ENCODE data around the gene RHOXF2B. TPM values are rescaled to one million over a fixed set of nuclear protein-coding genes. Genes with fewer than 3 reads are reported as not detected.
"Not testable (repeated sequence)": the region's sequence is repeated elsewhere in the genome, so short reads cannot be mapped to it uniquely, and the experiment has no call there.

RHOXF2B gene
- total RNA-seq: not detected in 2 replicates
- long read RNA-seq: 0 reads

DNA sequence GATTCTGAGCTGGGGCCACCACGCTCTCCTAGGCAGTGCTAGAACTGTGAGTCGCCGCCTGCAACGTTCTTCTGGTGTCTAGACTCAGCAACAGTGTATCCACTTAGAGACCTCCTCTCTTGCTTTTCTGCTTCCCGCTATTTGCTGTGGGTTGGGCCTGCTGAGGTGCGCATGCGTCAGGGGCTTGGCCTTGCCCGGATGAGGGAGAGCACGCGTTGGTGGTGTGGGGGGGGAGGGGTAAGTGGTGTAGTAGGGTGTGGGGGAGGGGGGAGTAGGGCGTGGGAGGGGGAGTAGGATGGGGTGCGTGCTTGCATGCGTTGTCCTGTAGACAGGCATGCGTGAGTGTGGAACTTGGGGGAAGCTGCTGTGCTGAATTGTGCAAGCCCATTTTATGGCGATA lies at the start of gene RHOXF2B:
TSS of gene RHOXF2B (minus strand) at position 101 of the 400 bp plus-strand sequence. CDS start 138 bp downstream, outside the sequence.
- not testable (repeated sequence) for H3K27ac Mint-ChIP-seq (ENCODE audit: unreplicated experiment); H3K4me3 Mint-ChIP-seq (ENCODE audit: unreplicated experiment); H3K9me3 Mint-ChIP-seq (ENCODE audit: unreplicated experiment); DNase-seq (ENCODE audit: extremely low spot score, unreplicated experiment); H3K27me3 Mint-ChIP-seq (ENCODE audit: unreplicated experiment); H3K36me3 Mint-ChIP-seq (ENCODE audit: unreplicated experiment); H3K4me1 Mint-ChIP-seq (ENCODE audit: unreplicated experiment)

DNA sequence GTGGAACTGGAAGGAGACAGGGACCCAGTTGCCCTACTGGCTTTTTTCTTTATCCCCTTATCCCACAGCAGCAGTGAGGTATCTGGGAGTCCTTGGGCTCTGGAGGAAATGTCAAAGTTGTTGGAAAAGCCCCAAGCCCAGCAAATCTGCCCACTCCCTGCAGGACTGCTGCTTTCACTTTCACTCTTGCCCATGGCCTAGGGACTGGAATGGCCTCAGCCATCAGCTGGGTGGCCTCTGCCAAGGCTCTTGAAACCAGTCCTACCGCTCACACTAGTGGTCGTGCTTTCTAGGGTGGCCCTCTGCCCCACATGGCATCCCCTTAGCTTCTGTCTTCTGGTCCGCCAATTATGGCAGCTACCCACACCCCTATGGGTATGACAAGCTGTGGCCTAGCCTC lies 48.0 kb upstream of the RHOXF2B start:
- Mint-ChIP-seq H3K36me3 (ENCODE audit: unreplicated experiment) (no peaks in the 10 kb centered on the region), H3K4me3 (ENCODE audit: unreplicated experiment) (no peak overlapping the region), H3K27me3 (ENCODE audit: unreplicated experiment) (peaks cover 3% of the 10 kb centered on the region), H3K9me3 (ENCODE audit: unreplicated experiment) (no peaks in the 10 kb centered on the region), H3K4me1 (ENCODE audit: unreplicated experiment) (no peaks in the 10 kb centered on the region), H3K27ac (ENCODE audit: unreplicated experiment) (no peak overlapping the region)
- DNase-seq (ENCODE audit: extremely low spot score, unreplicated experiment): no peak
- TF ChIP-seq, protein P1, sequence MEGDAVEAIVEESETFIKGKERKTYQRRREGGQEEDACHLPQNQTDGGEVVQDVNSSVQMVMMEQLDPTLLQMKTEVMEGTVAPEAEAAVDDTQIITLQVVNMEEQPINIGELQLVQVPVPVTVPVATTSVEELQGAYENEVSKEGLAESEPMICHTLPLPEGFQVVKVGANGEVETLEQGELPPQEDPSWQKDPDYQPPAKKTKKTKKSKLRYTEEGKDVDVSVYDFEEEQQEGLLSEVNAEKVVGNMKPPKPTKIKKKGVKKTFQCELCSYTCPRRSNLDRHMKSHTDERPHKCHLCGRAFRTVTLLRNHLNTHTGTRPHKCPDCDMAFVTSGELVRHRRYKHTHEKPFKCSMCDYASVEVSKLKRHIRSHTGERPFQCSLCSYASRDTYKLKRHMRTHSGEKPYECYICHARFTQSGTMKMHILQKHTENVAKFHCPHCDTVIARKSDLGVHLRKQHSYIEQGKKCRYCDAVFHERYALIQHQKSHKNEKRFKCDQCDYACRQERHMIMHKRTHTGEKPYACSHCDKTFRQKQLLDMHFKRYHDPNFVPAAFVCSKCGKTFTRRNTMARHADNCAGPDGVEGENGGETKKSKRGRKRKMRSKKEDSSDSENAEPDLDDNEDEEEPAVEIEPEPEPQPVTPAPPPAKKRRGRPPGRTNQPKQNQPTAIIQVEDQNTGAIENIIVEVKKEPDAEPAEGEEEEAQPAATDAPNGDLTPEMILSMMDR (IDR thresholded peaks at IDR 0.05): no peak

DNA sequence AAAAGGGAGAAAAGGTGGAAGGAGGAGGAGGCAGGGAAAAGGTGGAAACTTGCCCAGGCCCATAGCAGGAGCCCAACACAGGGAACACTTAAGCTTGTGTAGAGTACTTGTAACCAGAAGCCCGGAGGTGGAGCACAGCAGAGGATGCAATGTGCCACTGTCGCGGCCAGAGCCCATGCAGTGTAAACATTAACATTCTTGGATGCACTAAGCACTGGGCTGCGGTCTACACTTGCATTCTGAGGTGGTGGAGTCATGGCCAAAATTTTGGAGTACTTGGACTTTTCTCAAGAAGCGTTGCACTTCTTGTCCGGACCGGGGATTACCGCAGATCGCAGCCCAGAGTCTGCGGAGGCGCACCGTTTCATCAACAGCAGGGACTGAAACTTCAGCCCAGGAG lies 42.7 kb upstream of the RHOXF2B start:
- TF ChIP-seq, protein P1 (IDR thresholded peaks at IDR 0.05): no peak
- Mint-ChIP-seq H3K27me3 (ENCODE audit: unreplicated experiment) (peaks cover 5% of the 10 kb centered on the region), H3K9me3 (ENCODE audit: unreplicated experiment) (no peaks in the 10 kb centered on the region), H3K4me3 (ENCODE audit: unreplicated experiment) (no peak overlapping the region), H3K27ac (ENCODE audit: unreplicated experiment) (no peak overlapping the region), H3K36me3 (ENCODE audit: unreplicated experiment) (no peaks in the 10 kb centered on the region), H3K4me1 (ENCODE audit: unreplicated experiment) (no peaks in the 10 kb centered on the region)
- DNase-seq (ENCODE audit: extremely low spot score, unreplicated experiment): no peak

DNA sequence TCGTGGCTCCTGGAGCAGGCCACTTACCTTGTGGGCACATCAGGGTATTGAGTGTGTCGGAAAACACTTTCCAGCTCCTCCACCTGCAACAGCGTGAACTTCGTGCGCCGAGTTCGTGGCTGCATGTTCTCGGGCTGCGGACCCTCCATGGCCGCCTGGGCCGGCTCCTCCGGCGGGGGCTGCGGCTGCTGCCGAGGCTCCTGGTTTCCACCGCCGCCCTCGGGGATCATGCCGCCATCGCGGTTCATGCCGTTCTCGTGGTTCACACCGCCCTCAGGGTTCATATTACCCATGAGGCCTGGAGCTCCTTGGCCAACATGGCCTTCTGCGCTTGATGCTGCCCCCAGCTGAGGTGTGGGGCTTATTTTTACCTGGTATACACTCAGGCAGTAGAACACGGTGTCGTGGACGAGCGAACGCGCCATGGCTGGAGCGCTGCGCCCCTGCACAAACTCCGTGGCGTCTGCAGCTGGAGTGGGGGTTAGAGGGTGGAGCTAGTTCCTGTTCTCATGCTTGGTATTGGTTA lies 38.0 kb upstream of the RHOXF2B start, which contains the start of gene RHOXF1:
TSS of gene RHOXF1 (minus strand) at position 476 of the 526 bp plus-strand sequence. CDS start at position 425, 51 bp downstream.
- no peak within 1 kb of the TSS for H3K4me3 Mint-ChIP-seq (ENCODE audit: unreplicated experiment)
- peaks cover 9% of the 10 kb centered on the region for H3K9me3 Mint-ChIP-seq (ENCODE audit: unreplicated experiment)
- TF ChIP-seq, protein P1 (IDR thresholded peaks at IDR 0.05): no peak
- peaks cover 2% of the 10 kb centered on the region for H3K27me3 Mint-ChIP-seq (ENCODE audit: unreplicated experiment)
- H3K36me3 Mint-ChIP-seq (ENCODE audit: unreplicated experiment): no peaks in the 10 kb centered on the region
- no peak within 1 kb of the TSS for H3K27ac Mint-ChIP-seq (ENCODE audit: unreplicated experiment)
- no peak for DNase-seq (ENCODE audit: extremely low spot score, unreplicated experiment)
- no peaks in the 10 kb centered on the region for H3K4me1 Mint-ChIP-seq (ENCODE audit: unreplicated experiment)

DNA sequence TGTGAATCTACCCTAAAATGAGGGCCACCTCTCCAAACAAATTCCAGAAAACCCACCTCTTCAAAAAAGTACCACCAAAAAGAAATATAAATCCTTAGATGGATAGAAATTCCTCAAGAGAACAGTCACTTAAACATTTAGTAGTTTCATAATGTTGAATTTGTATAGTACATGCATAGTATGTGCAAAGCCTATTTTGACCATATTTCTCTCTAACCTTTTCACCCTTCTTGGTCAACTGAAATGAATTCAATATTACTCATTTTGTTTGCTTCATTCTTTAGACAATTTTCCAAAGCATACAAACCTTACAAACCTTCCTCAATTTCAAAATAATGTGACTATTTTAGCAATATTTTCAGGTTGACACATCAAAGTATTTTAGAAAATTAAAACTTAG lies 34.1 kb upstream of the RHOXF2B start:
- Mint-ChIP-seq H3K27ac (ENCODE audit: unreplicated experiment) (no peak overlapping the region), H3K4me1 (ENCODE audit: unreplicated experiment) (no peaks in the 10 kb centered on the region), H3K27me3 (ENCODE audit: unreplicated experiment) (no peaks in the 10 kb centered on the region), H3K9me3 (ENCODE audit: unreplicated experiment) (peaks cover 9% of the 10 kb centered on the region), H3K4me3 (ENCODE audit: unreplicated experiment) (no peak overlapping the region), H3K36me3 (ENCODE audit: unreplicated experiment) (no peaks in the 10 kb centered on the region)
- TF ChIP-seq, protein P1 (IDR thresholded peaks at IDR 0.05): no peak
- DNase-seq (ENCODE audit: extremely low spot score, unreplicated experiment): no peak
